NCI-H526 treated with DMSO at 0.1 percent for 48 hours (cell line): ENCODE measurements around the gene G6PC2.
A peak's percentile ranks its signal among the peaks of the same experiment; 100 is the strongest.
"Not testable (repeated sequence)": the region's sequence is repeated elsewhere in the genome, so short reads cannot be mapped to it uniquely, and the experiment has no call there.

Experiments
- DNase-seq: peaks from one replicate; lab custom pipeline; 2025; lab: John Stamatoyannopoulos, UW

G6PC2 gene

GRCh38 chr2:168904358-168904757 lies 3.3 kb downstream of the G6PC2 start:
- DNase-seq: no peak

- DNase-seq: no peak
Observed at GRCh38 chr2:168907940-168908662, 7.0 kb downstream of the G6PC2 start.

- DNase-seq: no peak
Observed at GRCh38 chr2:168910330-168910729, 9.2 kb downstream of the G6PC2 start.

GRCh38 chr2:168912466-168912865 lies 11.4 kb downstream of the G6PC2 start:
- DNase-seq: no peak

- peak; percentile 59 for DNase-seq
Observed at GRCh38 chr2:168912901-168913369, 11.8 kb downstream of the G6PC2 start.

GRCh38 chr2:168913495-168913894 lies 12.4 kb downstream of the G6PC2 start:
- no peak for DNase-seq

- DNase-seq: no peak
Observed at GRCh38 chr2:168915441-168916330, 14.6 kb downstream of the G6PC2 start.

GRCh38 chr2:168916331-168916675 lies 15.2 kb downstream of the G6PC2 start:
- no peak for DNase-seq

GRCh38 chr2:168920504-168921157 lies 19.5 kb downstream of the G6PC2 start:
- DNase-seq: peak; percentile 24

GRCh38 chr2:168926621-168927386 lies 25.7 kb downstream of the G6PC2 start:
- DNase-seq: no peak

- no peak for DNase-seq
Observed at GRCh38 chr2:168928113-168928831, 27.2 kb downstream of the G6PC2 start.

GRCh38 chr2:168929031-168929430 lies 27.9 kb downstream of the G6PC2 start:
- no peak for DNase-seq

GRCh38 chr2:168930242-168930641 lies 29.2 kb downstream of the G6PC2 start:
- no peak for DNase-seq

- DNase-seq: not testable (repeated sequence)
Observed at GRCh38 chr2:168932174-168932573, 31.1 kb downstream of the G6PC2 start.

GRCh38 chr2:168934826-168935225 lies 33.7 kb downstream of the G6PC2 start:
- no peak for DNase-seq

- no peak for DNase-seq
Observed at GRCh38 chr2:168935810-168936581, 34.9 kb downstream of the G6PC2 start.

- DNase-seq: no peak
Observed at GRCh38 chr2:168939061-168939460, 38.0 kb downstream of the G6PC2 start.

GRCh38 chr2:168939918-168940317 lies 38.8 kb downstream of the G6PC2 start:
- DNase-seq: no peak

GRCh38 chr2:168941297-168941696 lies 40.2 kb downstream of the G6PC2 start:
- no peak for DNase-seq

GRCh38 chr2:168944065-168944464 lies 43.0 kb downstream of the G6PC2 start:
- DNase-seq: no peak
